ENCODE data around the gene NKX1-1.

GRCh38 chr4:1406394-1406980, at the start of gene NKX1-1:
- no peak for TF ChIP-seq POLR2A (IDR thresholded peaks at IDR 0.05)
- TF ChIP-seq CTCF (IDR thresholded peaks at IDR 0.05), result no peak
